T-helper 17 cell (primary cell): ENCODE results near the gene LPCAT1. TPM values are rescaled to one million over a fixed set of nuclear protein-coding genes. Genes with fewer than 3 reads are reported as not detected.

Experiments used
- ATAC-seq: fragments of 150-1000 bp; cut with Tn5 transposase; 2 replicates; pipeline ENCODE4 v1.10.0; 2021; ENCODE audit warnings: mild to moderate bottlenecking, moderate library complexity
- DNase-seq, 3 donors: peaks; one replicate each; pipeline versions ENCODE4 v3.0.0 to v3.0.0-alpha.2; 2020 to 2021
- H3K9me3 ChIP-seq: one replicate; pipeline ENCODE4 v1.7.0; 2013; ENCODE audit warnings: low read length, mild to moderate bottlenecking; ENCODE audit not compliant: control insufficient read depth, poor library complexity, severe bottlenecking
- H3K27ac Mint-ChIP-seq: one replicate; pipeline ENCODE4 v1.8.0; 2022; ENCODE audit warnings: mild to moderate bottlenecking, moderate library complexity, mixed read lengths
- H3K27me3 Mint-ChIP-seq: one replicate; pipeline ENCODE4 v1.8.0; 2022; ENCODE audit warnings: mixed read lengths
- H3K36me3 Mint-ChIP-seq: one replicate; pipeline ENCODE4 v1.8.0; 2022; ENCODE audit warnings: low read depth, mixed read lengths
- H3K4me1 Mint-ChIP-seq: one replicate; pipeline ENCODE4 v1.8.0; 2022; ENCODE audit warnings: mild to moderate bottlenecking, mixed read lengths
- H3K4me3 Mint-ChIP-seq: one replicate; pipeline ENCODE4 v1.8.0; 2022; ENCODE audit warnings: mild to moderate bottlenecking, moderate library complexity, mixed read lengths
- total RNA-seq, 4 donors: library from RNA in 2 of 4; stranded (reverse) in 2 of 4; gene quantifications; one replicate each; pipeline ENCODE4 v1.2.3 and lab custom pipeline; 2022 to 2026

Gene LPCAT1
- total RNA-seq, 2 donors from 2014 or later = 23.4 to 24.8 TPM

GRCh38 chr5:1445689-1446601, 77.8 kb downstream of the LPCAT1 start:
- no peaks in the 10 kb centered on the region for H3K36me3 Mint-ChIP-seq
- no peak overlapping the region for H3K27ac Mint-ChIP-seq
- ATAC-seq (no peak), DNase-seq (no peak)
- peaks cover 57% of the 10 kb centered on the region for H3K27me3 Mint-ChIP-seq
- peaks cover 6% of the 10 kb centered on the region for H3K4me1 Mint-ChIP-seq
- peak overlapping the region; percentile 36 for H3K4me3 Mint-ChIP-seq
- no peaks in the 10 kb centered on the region for H3K9me3 ChIP-seq

DNA sequence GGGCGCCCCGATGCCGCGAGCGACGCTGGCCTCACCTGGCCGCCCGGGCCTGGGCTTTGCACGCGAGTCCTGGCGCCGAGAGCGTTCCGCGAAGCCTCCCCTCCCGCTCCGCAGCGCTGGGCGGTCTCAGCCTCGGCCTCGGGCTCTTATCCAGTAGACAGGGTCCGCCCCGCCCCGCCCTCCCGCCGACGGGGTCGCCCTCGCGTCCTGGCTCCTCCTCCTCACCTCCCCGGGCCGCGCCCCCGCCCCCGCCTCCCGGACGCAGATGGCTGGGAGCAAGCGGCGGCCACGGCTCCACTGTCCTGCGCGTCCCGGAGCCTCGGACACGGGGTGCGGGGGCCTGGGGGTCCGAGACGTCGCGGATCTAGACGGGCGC, 78.5 kb downstream of the LPCAT1 start, which contains the start of gene SLC6A3:
Gene SLC6A3 (minus strand): TSS at position 128 of the 376 bp plus-strand sequence. CDS start 2,243 bp downstream, outside the sequence.
- no peaks in the 10 kb centered on the region for H3K36me3 Mint-ChIP-seq
- H3K4me3 Mint-ChIP-seq = peak within 1 kb of the TSS; percentile 36
- DNase-seq = no peak
- ATAC-seq = no peak
- H3K4me1 Mint-ChIP-seq = peaks cover 6% of the 10 kb centered on the region
- H3K27ac Mint-ChIP-seq = no peak within 1 kb of the TSS
- no peaks in the 10 kb centered on the region for H3K9me3 ChIP-seq
- H3K27me3 Mint-ChIP-seq = peaks cover 51% of the 10 kb centered on the region

GRCh38 chr5:1444361-1445189, 79.2 kb downstream of the LPCAT1 start:
- Mint-ChIP-seq H3K27ac (no peak overlapping the region), H3K4me3 (peak overlapping the region; percentile 22), H3K27me3 (peaks cover 51% of the 10 kb centered on the region), H3K4me1 (peaks cover 6% of the 10 kb centered on the region), H3K36me3 (peaks cover 3% of the 10 kb centered on the region)
- DNase-seq (no peak), ATAC-seq (no peak)
- no peaks in the 10 kb centered on the region for H3K9me3 ChIP-seq

DNA sequence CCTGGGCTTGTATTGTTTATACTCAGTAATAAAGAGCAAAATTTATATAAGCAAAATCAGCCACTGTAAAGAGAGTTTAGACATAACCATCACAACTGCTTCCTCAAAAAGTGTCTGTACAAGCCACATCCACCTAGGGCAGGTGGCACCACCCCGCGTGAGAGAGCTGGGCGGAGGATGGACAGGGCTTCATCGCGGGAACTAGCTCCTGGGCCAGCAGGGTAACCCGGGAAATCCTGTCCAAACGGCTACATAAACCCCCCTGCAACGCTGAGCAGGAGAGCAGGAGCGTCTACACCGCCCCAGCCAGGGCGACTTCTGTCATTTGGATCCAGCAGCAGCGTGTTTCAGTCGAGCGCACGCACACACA, 79.8 kb downstream of the LPCAT1 start:
- no peaks in the 10 kb centered on the region for H3K9me3 ChIP-seq
- ATAC-seq = no peak
- H3K4me1 Mint-ChIP-seq = peaks cover 6% of the 10 kb centered on the region
- H3K27me3 Mint-ChIP-seq = peaks cover 46% of the 10 kb centered on the region
- DNase-seq = no peak
- H3K36me3 Mint-ChIP-seq = peaks cover 3% of the 10 kb centered on the region
- no peak overlapping the region for H3K4me3 Mint-ChIP-seq
- H3K27ac Mint-ChIP-seq = no peak overlapping the region

- ATAC-seq = no peak
- H3K27ac Mint-ChIP-seq = no peak overlapping the region
- no peaks in the 10 kb centered on the region for H3K9me3 ChIP-seq
- H3K27me3 Mint-ChIP-seq = peaks cover 40% of the 10 kb centered on the region
- peaks cover 3% of the 10 kb centered on the region for H3K36me3 Mint-ChIP-seq
- no peak for DNase-seq
- no peak overlapping the region for H3K4me3 Mint-ChIP-seq
- peaks cover 6% of the 10 kb centered on the region for H3K4me1 Mint-ChIP-seq
These were observed 80.6 kb downstream of the LPCAT1 start for GRCh38 chr5:1443171-1443570.

DNA sequence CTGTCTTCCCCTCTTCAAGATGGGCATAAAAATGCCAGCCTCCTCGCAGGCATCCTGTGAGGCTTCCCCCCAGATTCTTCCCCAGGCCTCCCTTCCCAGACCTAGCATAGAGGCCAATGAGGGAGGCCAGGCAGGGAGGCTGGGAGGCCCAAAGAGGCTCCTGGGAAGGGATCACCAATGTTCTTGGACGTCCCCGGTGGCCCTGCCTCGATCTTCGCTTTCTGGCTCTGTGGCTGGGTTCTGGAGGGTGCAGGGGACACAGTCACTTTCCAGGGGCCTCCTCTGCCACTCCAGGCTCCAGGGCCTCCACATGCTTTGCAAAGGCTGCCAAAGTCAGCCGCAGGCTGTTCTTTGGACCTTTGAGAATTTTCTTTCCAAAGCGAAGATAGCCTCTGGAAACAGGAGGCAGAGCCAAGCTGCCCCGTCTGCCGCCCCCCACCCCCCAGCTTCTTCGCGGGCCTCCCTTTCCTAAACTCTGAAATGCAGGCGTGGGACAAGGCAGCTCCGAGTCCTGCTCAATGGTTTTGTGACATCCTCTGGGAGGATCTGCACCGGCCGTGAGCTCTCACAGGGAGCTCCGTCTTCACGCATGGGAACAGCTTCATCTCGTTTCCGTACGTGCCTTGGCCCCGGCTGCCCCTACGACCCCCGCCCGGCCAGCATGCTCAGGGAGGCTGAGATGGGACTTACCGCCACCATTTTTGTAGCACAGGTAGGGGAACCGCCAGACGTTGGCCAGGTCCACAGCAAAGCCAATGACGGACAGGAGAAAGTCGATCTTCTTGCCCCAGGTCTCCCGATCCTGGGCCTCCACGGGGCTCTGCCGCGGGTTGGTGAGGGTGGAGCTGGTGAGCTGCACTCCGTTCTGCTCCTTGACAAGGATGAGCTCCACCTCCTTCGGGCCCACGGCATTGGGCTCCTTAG, 81.3 kb downstream of the LPCAT1 start:
- peaks cover 6% of the 10 kb centered on the region for H3K4me1 Mint-ChIP-seq
- H3K4me3 Mint-ChIP-seq = no peak overlapping the region
- H3K27ac Mint-ChIP-seq = no peak overlapping the region
- no peak for ATAC-seq
- H3K36me3 Mint-ChIP-seq = peaks cover 3% of the 10 kb centered on the region
- peaks cover 35% of the 10 kb centered on the region for H3K27me3 Mint-ChIP-seq
- no peaks in the 10 kb centered on the region for H3K9me3 ChIP-seq
- DNase-seq = no peak

GRCh38 chr5:1441166-1441865, 82.4 kb downstream of the LPCAT1 start:
- no peaks in the 10 kb centered on the region for H3K9me3 ChIP-seq
- peaks cover 25% of the 10 kb centered on the region for H3K27me3 Mint-ChIP-seq
- no peak overlapping the region for H3K4me3 Mint-ChIP-seq
- no peak for ATAC-seq
- no peak overlapping the region for H3K27ac Mint-ChIP-seq
- H3K36me3 Mint-ChIP-seq = peaks cover 3% of the 10 kb centered on the region
- peaks cover 2% of the 10 kb centered on the region for H3K4me1 Mint-ChIP-seq
- DNase-seq = no peak

GRCh38 chr5:1440098-1440493, 83.7 kb downstream of the LPCAT1 start:
- Mint-ChIP-seq H3K4me1 (peaks cover 2% of the 10 kb centered on the region), H3K36me3 (peaks cover 3% of the 10 kb centered on the region), H3K27ac (no peak overlapping the region), H3K27me3 (peaks cover 25% of the 10 kb centered on the region), H3K4me3 (no peak overlapping the region)
- no peak for DNase-seq
- ATAC-seq = no peak
- H3K9me3 ChIP-seq = no peaks in the 10 kb centered on the region

DNA sequence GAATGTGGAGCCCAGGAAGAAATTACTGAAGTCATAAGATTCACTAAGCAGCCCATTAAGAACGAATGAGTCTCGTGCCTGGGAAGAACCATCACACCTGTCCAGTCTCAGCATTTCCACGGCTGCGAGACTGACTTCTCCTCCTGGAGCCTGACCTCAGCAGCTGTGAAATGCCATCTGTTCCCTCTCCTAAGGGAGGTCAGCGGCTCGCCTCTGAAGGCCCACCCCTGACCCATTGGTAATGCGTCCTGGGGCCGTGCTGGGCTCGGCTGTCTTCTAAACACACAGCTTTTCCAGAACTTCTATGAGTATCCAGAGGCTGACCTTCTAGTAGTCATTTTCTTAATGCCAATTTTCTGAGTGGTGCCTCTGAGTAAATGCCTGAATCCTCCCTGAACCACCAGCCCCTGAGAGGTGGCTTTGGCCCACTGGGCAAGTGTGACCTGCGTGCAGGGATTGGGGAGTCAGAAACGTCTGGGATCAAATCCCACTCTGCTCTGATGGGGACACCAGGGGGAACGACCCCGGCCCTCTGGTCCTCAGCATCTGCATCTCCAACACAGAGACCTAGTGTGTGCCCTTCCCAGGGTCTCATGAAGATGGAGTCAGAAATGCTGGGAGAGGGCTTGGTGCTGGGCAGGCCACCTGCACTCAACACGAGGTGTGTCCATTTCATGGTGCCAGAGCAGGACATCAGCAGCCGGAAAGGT, 84.2 kb downstream of the LPCAT1 start:
- Mint-ChIP-seq H3K27me3 (peaks cover 25% of the 10 kb centered on the region), H3K36me3 (peaks cover 3% of the 10 kb centered on the region), H3K4me3 (no peak overlapping the region), H3K4me1 (peaks cover 2% of the 10 kb centered on the region), H3K27ac (no peak overlapping the region)
- no peaks in the 10 kb centered on the region for H3K9me3 ChIP-seq
- ATAC-seq = no peak
- no peak for DNase-seq

- peaks cover 18% of the 10 kb centered on the region for H3K27me3 Mint-ChIP-seq
- H3K4me3 Mint-ChIP-seq = no peak overlapping the region
- H3K27ac Mint-ChIP-seq = no peak overlapping the region
- ATAC-seq = no peak
- H3K36me3 Mint-ChIP-seq = peaks cover 3% of the 10 kb centered on the region
- H3K4me1 Mint-ChIP-seq = no peaks in the 10 kb centered on the region
- H3K9me3 ChIP-seq = no peaks in the 10 kb centered on the region
- no peak for DNase-seq
These were observed 84.9 kb downstream of the LPCAT1 start for GRCh38 chr5:1438871-1439270.

DNA sequence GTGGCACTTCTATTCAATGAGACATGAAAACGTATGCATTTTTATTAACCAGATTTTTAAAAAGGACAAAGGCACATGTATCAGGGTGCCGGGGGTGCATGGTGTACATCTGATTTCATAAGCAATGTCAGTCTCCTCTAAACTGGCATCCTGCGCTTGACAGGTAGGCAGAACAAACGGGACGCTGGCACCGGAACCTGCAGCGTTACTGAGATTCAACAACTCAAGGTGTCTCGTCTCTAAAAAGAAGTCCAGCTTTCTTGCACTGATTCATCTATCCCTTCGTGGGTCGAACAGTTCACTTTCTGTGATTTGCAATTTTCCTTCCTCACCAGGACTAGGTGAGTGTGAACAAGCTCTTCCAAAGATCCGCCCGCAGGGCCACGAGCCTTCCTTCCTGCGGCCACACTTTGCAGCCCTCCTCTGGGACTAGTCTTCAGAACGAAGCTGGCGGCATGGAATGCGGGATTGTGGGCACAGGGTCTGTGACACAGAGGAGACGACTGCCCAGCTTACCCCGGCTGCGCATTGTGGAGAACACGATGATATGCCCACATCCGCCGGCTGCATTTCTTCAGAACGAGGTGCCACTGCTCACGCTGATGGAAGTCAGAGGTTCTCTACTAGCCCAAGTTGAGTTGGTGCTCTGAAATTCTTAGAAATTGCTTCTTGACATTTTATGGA, 85.7 kb downstream of the LPCAT1 start:
- Mint-ChIP-seq H3K4me3 (no peak overlapping the region), H3K4me1 (no peaks in the 10 kb centered on the region), H3K27me3 (peaks cover 10% of the 10 kb centered on the region), H3K36me3 (peaks cover 3% of the 10 kb centered on the region), H3K27ac (no peak overlapping the region)
- H3K9me3 ChIP-seq = no peaks in the 10 kb centered on the region
- ATAC-seq (no peak), DNase-seq (no peak)
